GM12878 (cell line): ENCODE measurements around the gene ING1. TPM values are rescaled to one million over a fixed set of nuclear protein-coding genes. Genes with fewer than 3 reads are reported as not detected.
"Not testable (repeated sequence)": the region's sequence is repeated elsewhere in the genome, so short reads cannot be mapped to it uniquely, and the experiment has no call there.

ENCODE experiments used
- ATAC-seq: fragments of 200-7000 bp; cut with Tn5 transposase; 3 replicates; pipeline ENCODE4 v1.9.1; 2020; ENCODE audit warnings: mild to moderate bottlenecking, moderate library complexity
- BruUV-seq: library from RNA; stranded (reverse); fragments of 400-500 nt; replicated peaks from 2 replicates; lab custom pipeline; 2021; lab: Mats Ljungman, UMichigan
- CTCF ChIA-PET: fragments of 300-600 bp; sonication (Branson Sonifier 250); formaldehyde crosslinking; extraction: SDS; loops from one replicate; lab custom pipeline; 2021; ENCODE audit warnings: inconsistent platforms; lab: Yijun Ruan, JAX
- POLR2A ChIA-PET: fragments of 350-600 bp; formaldehyde crosslinking; extraction: SDS; loops from one replicate; lab custom pipeline; 2021; ENCODE audit warnings: inconsistent platforms; lab: Charles Lee
- RAD21 ChIA-PET: fragments of 300-600 bp; sonication (Branson Sonifier 250); formaldehyde crosslinking; loops from one replicate; lab custom pipeline; 2023; ENCODE audit warnings: antibody characterized with exemption; ENCODE audit not compliant: unreplicated experiment; lab: Charles Lee
- SMC1A ChIA-PET: fragments of 300-600 bp; sonication (Branson Sonifier 250); formaldehyde crosslinking; loops from one replicate; lab custom pipeline; 2023; ENCODE audit not compliant: unreplicated experiment, uncharacterized antibody; lab: Charles Lee
- DNase-seq: peaks from one replicate; pipeline ENCODE4 v3.0.0-alpha.2; 2011; ENCODE audit warnings: low read depth, low spot score
- FAIRE-seq: peaks from 3 replicates; lab custom pipeline; 2011; peaks lifted over from hg19 to GRCh38; lab: Jason Lieb, UNC
- H2AFZ ChIP-seq: 2 replicates; pipeline ENCODE4 v1.6.0; 2011; ENCODE audit warnings: low read depth, low read length, control low read depth; ENCODE audit not compliant: control insufficient read depth
- H3K27ac ChIP-seq: 2 replicates; pipeline ENCODE4 v1.5.1; 2011; ENCODE audit warnings: control low read depth; ENCODE audit not compliant: control insufficient read depth, insufficient read depth
- H3K27me3 ChIP-seq, 2 experiments: replicated peaks in 1 of 2; 2 replicates each; pipeline versions ENCODE4 v1.6.0 to v1.6.1; 2011; ENCODE audit warnings: low read length in 1 of 2; ENCODE audit not compliant: control insufficient read depth in 2 of 2, insufficient read depth in 2 of 2
- H3K36me3 ChIP-seq, 2 experiments: 2 replicates each; pipeline ENCODE4 v1.5.1; 2011; ENCODE audit warnings: low read length in 1 of 2; ENCODE audit not compliant: control insufficient read depth in 2 of 2, insufficient read depth in 2 of 2
- H3K4me1 ChIP-seq: 2 replicates; pipeline ENCODE4 v1.6.1; 2011; ENCODE audit warnings: mild to moderate bottlenecking, low read length, moderate library complexity, mixed read lengths; ENCODE audit not compliant: control insufficient read depth, insufficient read depth
- H3K4me2 ChIP-seq: 2 replicates; pipeline ENCODE4 v1.6.0; 2011; ENCODE audit warnings: control low read depth; ENCODE audit not compliant: control insufficient read depth, insufficient read depth
- H3K4me3 ChIP-seq: fragments of 200-600 bp; sonication (generic); 2 replicates; pipeline ENCODE4 v1.5.1; 2016
- H3K79me2 ChIP-seq: 2 replicates; pipeline ENCODE4 v1.6.0; 2011; ENCODE audit warnings: low read length; ENCODE audit not compliant: control insufficient read depth, insufficient read depth
- H3K9ac ChIP-seq: 2 replicates; pipeline ENCODE4 v1.8.0; 2011; ENCODE audit warnings: low read length, control low read depth, mixed read lengths; ENCODE audit not compliant: control insufficient read depth, insufficient read depth
- H3K9me3 ChIP-seq: replicated peaks from 3 replicates; pipeline ENCODE4 v1.5.1; 2011; ENCODE audit warnings: mild to moderate bottlenecking, low read length; ENCODE audit not compliant: control insufficient read depth, insufficient read depth
- H4K20me1 ChIP-seq: 2 replicates; pipeline ENCODE4 v1.6.0; 2011; ENCODE audit not compliant: control insufficient read depth, insufficient read depth
- CEBPB ChIP-seq, 2 experiments: fragments of 150-350 bp in 1 of 2; IDR thresholded peaks; 2 replicates each; pipeline ENCODE4 v1.6.1; 2012 to 2014; ENCODE audit warnings: low read depth in 2 of 2, low read length in 2 of 2, borderline replicate concordance in 1 of 2, inconsistent platforms in 1 of 2
- ESRRA ChIP-seq: IDR thresholded peaks from 2 replicates; pipeline ENCODE4 v1.6.1; 2012; ENCODE audit warnings: mild to moderate bottlenecking, low read length, improper control_type of control experiment
- GATAD2B ChIP-seq: fragments of 450-650 bp; conservative IDR thresholded peaks from 2 replicates; pipeline ENCODE4 v1.6.1; 2017; ENCODE audit warnings: low read depth, mild to moderate bottlenecking, moderate library complexity
- NFXL1 ChIP-seq: fragments of 450-650 bp; IDR thresholded peaks from 2 replicates; pipeline ENCODE4 v1.6.1; 2017; ENCODE audit warnings: antibody characterized with exemption, mild to moderate bottlenecking, borderline replicate concordance
- PAX5 ChIP-seq: IDR thresholded peaks from 2 replicates; pipeline ENCODE4 v1.6.1; 2011; ENCODE audit warnings: low read depth, low read length, borderline replicate concordance
- RCOR1 ChIP-seq: conservative IDR thresholded peaks from 2 replicates; pipeline ENCODE4 v1.6.1; 2012; ENCODE audit warnings: low read depth, low read length, improper control_type of control experiment
- SREBF2 ChIP-seq: IDR thresholded peaks from 2 replicates; pipeline ENCODE4 v1.6.1; 2012; ENCODE audit warnings: mild to moderate bottlenecking, low read length
- ZBTB11 ChIP-seq: fragments of 450-650 bp; formaldehyde crosslinking; IDR thresholded peaks from 2 replicates; pipeline ENCODE4 v1.5.0; 2022; ENCODE audit warnings: mild to moderate bottlenecking, missing genetic modification characterization
- ZNF384 ChIP-seq: IDR thresholded peaks from 2 replicates; pipeline ENCODE4 v1.6.1; 2012; ENCODE audit warnings: low read depth, mild to moderate bottlenecking, low read length, improper control_type of control experiment, borderline replicate concordance
- WGBS: methylation state at CpG from one replicate; pipeline ENCODE4 v1.1.6; 2016; ENCODE audit warnings: low lambda C conversion rate; ENCODE audit not compliant: insufficient replicate concordance, insufficient coverage; ENCODE audit errors: missing lambda C conversion rate; 5-methylcytosine and 5-hydroxymethylcytosine counted together
- in situ Hi-C: fragments of 300-500 bp; cut with MboI; formaldehyde crosslinking; loops from 9 replicates; pipeline ENCODE4 v1.14.3; 2018; ENCODE audit warnings: mixed read lengths
- intact Hi-C: fragments of 100-400 bp; cut with micrococcal nuclease; formaldehyde crosslinking; loops from one replicate; pipeline ENCODE4 v1.14.2; 2022; ENCODE audit not compliant: unreplicated experiment
- polyA plus RNA-seq, 11 experiments: library from polyadenylated mRNA; depleted of rRNA in 4 of 11; unstranded in 6 of 11; stranded (reverse) in 5 of 11; fragments of >200 nt; fragmentation: Nextera tagmentation in 4 of 11; fragmentation: Illumina TruSeq in 1 of 11; extraction: Ambion mirVana in 4 of 11; extraction: Trizol in 1 of 11; gene quantifications; 1 replicate in 1 of 11; 2 replicates in 10 of 11; pipeline versions ENCODE4 v1.2.1 to v1.2.3, GENCODE V29; 2011 to 2016; ENCODE audit warnings: inconsistent platforms in 2 of 11, missing spikeins in 2 of 11, low read depth in 1 of 11
- total RNA-seq, 4 experiments: library from RNA; depleted of rRNA in 3 of 4; stranded (reverse); fragments of >200 nt in 3 of 4; fragmentation: Illumina TruSeq in 1 of 4; extraction: Trizol in 1 of 4; gene quantifications; 2 replicates each; pipeline versions ENCODE4 v1.2.1 to v1.2.3, GENCODE V29; 2013 to 2021

The ING1 gene
- total and polyA plus RNA-seq, 10 of the 15 experiments (the other 5 are each of a cell fraction or from before 2014, with no cell fraction given): 1.3 to 20.4 (median 13.1) TPM

GRCh38 chr13:110666255-110666533, 47.3 kb upstream of the ING1 start (continued):
- no peak for TF ChIP-seq PAX5

- Histone ChIP-seq H3K27ac (no peak overlapping the region), H3K79me2 (no peaks in the 10 kb centered on the region), H3K9me3 (no peaks in the 10 kb centered on the region), H3K27me3 (no peaks in the 10 kb centered on the region), H4K20me1 (no peaks in the 10 kb centered on the region), H3K36me3 (peaks cover 11 to 15% of the 10 kb centered on the region in 2 experiments; a peak in 3 of 4 replicates), H2AFZ (no peak overlapping the region), H3K9ac (no peak overlapping the region), H3K4me3 (no peak overlapping the region), H3K4me1 (no peaks in the 10 kb centered on the region), H3K4me2 (no peak overlapping the region)
- intact Hi-C loops (no loop called here), in situ Hi-C loops (no loop called here)
- no peak for FAIRE-seq
- TF ChIP-seq GATAD2B (no peak), SREBF2 (no peak), ZNF384 (no peak), NFXL1 (no peak), RCOR1 (no peak), ESRRA (no peak), CEBPB (IDR thresholded peaks at IDR 0.05; ENCODE audit: borderline replicate concordance in 1 of 2, low read depth in 2 of 2, low read length in 2 of 2) (no peak), ZBTB11 (CRISPR knock-in tag) (no peak)
- CTCF ChIA-PET: no interaction called here
- no TSS peak for BruUV-seq
- SMC1A ChIA-PET: no interaction called here
- POLR2A ChIA-PET: no interaction called here
- RAD21 ChIA-PET: no interaction called here
- 90% methylated on average over 9 of the region's 9 CpGs for WGBS
- no peak for ATAC-seq
- DNase-seq: no peak
Observed at GRCh38 chr13:110669036-110669435, 44.5 kb upstream of the ING1 start.

DNA sequence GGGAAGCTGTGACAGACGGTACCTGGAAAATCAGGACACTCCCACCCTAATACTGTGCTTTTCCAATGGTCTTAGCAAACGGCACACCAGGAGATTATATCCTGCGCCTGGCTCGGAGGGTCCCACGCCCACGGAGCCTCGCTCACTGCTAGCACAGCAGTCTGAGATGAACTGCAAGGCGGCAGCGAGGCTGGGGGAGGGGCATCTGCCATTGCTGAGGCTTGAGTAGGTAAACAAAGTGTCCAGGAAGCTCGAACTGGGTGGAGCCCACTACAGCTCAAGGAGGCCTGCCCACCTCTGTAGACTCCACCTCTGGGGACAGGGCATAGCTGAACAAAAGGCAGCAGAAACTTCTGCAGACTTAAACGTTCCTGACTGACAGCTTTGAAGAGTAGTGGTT, 43.7 kb upstream of the ING1 start:
- CTCF ChIA-PET: interaction anchor here (1.3 kb wide), 1 partner anchor 10 kb away, joined by 4 read pairs; no protein-coding TSS in a partner anchor
- peaks cover 8 to 15% of the 10 kb centered on the region in 2 experiments; a peak in 3 of 4 replicates for H3K36me3 ChIP-seq
- H2AFZ ChIP-seq, H3K27ac ChIP-seq, H3K27me3 ChIP-seq, H3K9me3 ChIP-seq, SMC1A ChIA-PET, intact Hi-C loops, POLR2A ChIA-PET, DNase-seq, ATAC-seq, H3K79me2 ChIP-seq, H3K9ac ChIP-seq, H3K4me1 ChIP-seq, in situ Hi-C loops, H3K4me2 ChIP-seq, H3K4me3 ChIP-seq, BruUV-seq, RAD21 ChIA-PET, H4K20me1 ChIP-seq, FAIRE-seq: not testable (repeated sequence)
- WGBS: 86% methylated on average over 8 of the region's 11 CpGs
